Spleen (tissue), 11 donors: ENCODE data around the gene KLHL8. TPM values are rescaled to one million over a fixed set of nuclear protein-coding genes. Genes with fewer than 3 reads are reported as not detected.

ENCODE experiments used
- DNase-seq: peaks from one replicate; pipeline ENCODE4 v3.0.0-alpha.2; 2020
- H3K27ac ChIP-seq, 8 donors: fragments of 200-600 bp; sonication (generic) in 7 of 8; 1 replicate in 4 of 8; 2 replicates in 4 of 8; pipeline versions ENCODE4 v1.5.0 to v1.8.0; 2016 to 2021; ENCODE audit warnings: inconsistent platforms in 4 of 8, mild to moderate bottlenecking in 4 of 8, moderate library complexity in 1 of 8
- H3K27me3 ChIP-seq, 7 donors: fragments of 200-600 bp; sonication (generic) in 6 of 7; replicated peaks in 1 of 7; 1 replicate in 4 of 7; 2 replicates in 3 of 7; pipeline versions ENCODE4 v1.5.0 to v1.8.0; 2016 to 2021; ENCODE audit warnings: inconsistent platforms in 3 of 7, mild to moderate bottlenecking in 1 of 7
- H3K36me3 ChIP-seq, 6 donors: fragments of 200-600 bp; sonication (generic) in 5 of 6; 1 replicate in 4 of 6; 2 replicates in 2 of 6; pipeline versions ENCODE4 v1.5.0 to v1.8.0; 2016 to 2021; ENCODE audit warnings: inconsistent platforms in 2 of 6
- H3K4me1 ChIP-seq, 6 donors: fragments of 200-600 bp; sonication (generic) in 5 of 6; 1 replicate in 3 of 6; 2 replicates in 3 of 6; pipeline versions ENCODE4 v1.5.0 to v1.8.0; 2016 to 2021; ENCODE audit warnings: inconsistent platforms in 3 of 6
- H3K4me3 ChIP-seq, 8 donors: fragments of 200-600 bp; sonication (generic) in 7 of 8; 1 replicate in 4 of 8; 2 replicates in 4 of 8; pipeline versions ENCODE4 v1.5.0 to v1.8.0; 2016 to 2021; ENCODE audit warnings: inconsistent platforms in 4 of 8, mild to moderate bottlenecking in 4 of 8, moderate library complexity in 2 of 8
- H3K9me3 ChIP-seq, 8 donors: fragments of 200-600 bp; sonication (generic) in 7 of 8; 1 replicate in 4 of 8; 2 replicates in 4 of 8; pipeline versions ENCODE4 v1.5.0 to v1.8.0; 2016 to 2021; ENCODE audit warnings: inconsistent platforms in 4 of 8
- POLR2A ChIP-seq, 3 donors: fragments of 450-650 bp; IDR thresholded peaks; one replicate each; pipeline ENCODE4 v1.5.1; 2017; ENCODE audit warnings: antibody characterized with exemption in 3 of 3, mild to moderate bottlenecking in 1 of 3
- POLR2AphosphoS5 ChIP-seq, 3 donors: sonication (generic); formaldehyde crosslinking; IDR thresholded peaks; one replicate each; pipeline ENCODE4 v1.5.1; 2017; ENCODE audit warnings: antibody characterized with exemption in 3 of 3
- WGBS, 5 donors: extraction: QIAGEN DNeasy Blood & Tissue Kit in 3 of 5; methylation state at CpG; one replicate each; pipeline versions ENCODE4 v1.1.5 to v1.1.7; 2013 to 2018; 5-methylcytosine and 5-hydroxymethylcytosine counted together
- intact Hi-C: fragments of 100-400 bp; cut with DNase I; formaldehyde crosslinking; loops from one replicate; pipeline ENCODE4 v1.15.0; 2023; ENCODE audit warnings: low total_unique reads
- polyA plus RNA-seq, 3 donors: library from polyadenylated mRNA; stranded (reverse); fragments of 200-250 nt; gene quantifications; one replicate each; pipeline ENCODE4 v1.2.1, GENCODE V29; 2013
- total RNA-seq, 7 donors: library from RNA; depleted of rRNA in 3 of 7; stranded (reverse); fragments of >200 nt in 3 of 7; fragmentation: NEBNext Ultra II Directional in 4 of 7; extraction: Animal tissue kit (Norgen Biotek cat#: 25700) in 4 of 7; gene quantifications; one replicate each; pipeline versions ENCODE4 v1.1.0 to v1.2.1, GENCODE V29; 2016 to 2021
- TF ChIP-seq, protein P1 (sequence below), 11 experiments: fragments of 200-600 bp in 7 of 11; fragments of 450-650 bp in 4 of 11; sonication (generic) in 4 of 11; IDR thresholded peaks in 8 of 11; conservative IDR thresholded peaks in 3 of 11; 1 replicate in 7 of 11; 2 replicates in 4 of 11; pipeline versions ENCODE4 v1.4.0 to v1.8.0; 2016 to 2021; ENCODE audit warnings: antibody characterized with exemption in 11 of 11, inconsistent platforms in 4 of 11, mild to moderate bottlenecking in 1 of 11
- donor health status: healthy with polysubstance abuse.
- donor health status: DM: no; HTN: no; CAD: no; lungs with moderate emphysema.
- donor health status: DM: no; HTN: no; CAD: no.
- donor health status: Bipolar disorder and iron deficiency.
- donor health status: healthy.
- donor health status: DM: no; HTN: no; CAD: no.
- donor health status: DM: yes; HTN: yes; CAD: no.

KLHL8 gene
- total and polyA plus RNA-seq, 10 donors = 2.6 to 17.6 (median 15.0) TPM

DNA sequence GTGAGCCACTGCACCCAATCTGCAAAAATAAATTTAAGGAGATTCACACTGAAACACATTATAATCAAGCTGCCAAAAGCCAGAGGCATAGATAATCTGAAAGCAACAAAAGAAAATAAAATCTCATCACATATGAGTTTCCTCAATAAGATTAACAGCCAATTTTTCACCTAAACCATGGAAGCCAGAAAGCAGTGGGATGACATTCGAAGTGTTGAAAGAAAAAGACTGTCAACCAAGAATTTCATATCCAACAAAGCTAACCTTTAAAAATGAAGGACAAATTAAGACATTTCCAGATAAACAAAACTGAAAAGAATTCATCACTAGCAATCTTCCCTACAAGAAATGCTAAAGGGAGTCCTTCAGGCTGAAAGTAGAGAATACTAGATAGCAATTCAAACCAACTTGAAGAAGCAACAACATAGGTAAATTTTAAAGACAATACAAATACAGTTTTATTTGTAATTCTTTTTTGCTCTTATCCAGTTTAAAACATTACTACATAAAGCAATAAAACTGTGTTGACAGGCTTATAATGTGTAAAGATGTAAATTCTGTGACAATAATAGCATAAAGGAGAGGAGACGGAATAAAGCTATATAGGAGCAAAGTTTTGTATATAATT, 23.1 kb upstream of the KLHL8 start:
- TF ChIP-seq, protein P1, sequence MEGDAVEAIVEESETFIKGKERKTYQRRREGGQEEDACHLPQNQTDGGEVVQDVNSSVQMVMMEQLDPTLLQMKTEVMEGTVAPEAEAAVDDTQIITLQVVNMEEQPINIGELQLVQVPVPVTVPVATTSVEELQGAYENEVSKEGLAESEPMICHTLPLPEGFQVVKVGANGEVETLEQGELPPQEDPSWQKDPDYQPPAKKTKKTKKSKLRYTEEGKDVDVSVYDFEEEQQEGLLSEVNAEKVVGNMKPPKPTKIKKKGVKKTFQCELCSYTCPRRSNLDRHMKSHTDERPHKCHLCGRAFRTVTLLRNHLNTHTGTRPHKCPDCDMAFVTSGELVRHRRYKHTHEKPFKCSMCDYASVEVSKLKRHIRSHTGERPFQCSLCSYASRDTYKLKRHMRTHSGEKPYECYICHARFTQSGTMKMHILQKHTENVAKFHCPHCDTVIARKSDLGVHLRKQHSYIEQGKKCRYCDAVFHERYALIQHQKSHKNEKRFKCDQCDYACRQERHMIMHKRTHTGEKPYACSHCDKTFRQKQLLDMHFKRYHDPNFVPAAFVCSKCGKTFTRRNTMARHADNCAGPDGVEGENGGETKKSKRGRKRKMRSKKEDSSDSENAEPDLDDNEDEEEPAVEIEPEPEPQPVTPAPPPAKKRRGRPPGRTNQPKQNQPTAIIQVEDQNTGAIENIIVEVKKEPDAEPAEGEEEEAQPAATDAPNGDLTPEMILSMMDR (IDR thresholded peaks at IDR 0.05 in 8 of 11, conservative IDR thresholded peaks at IDR 0.05 in 3 of 11) = no peak
- TF ChIP-seq POLR2AphosphoS5 (IDR thresholded peaks at IDR 0.05) (no peak), POLR2A (IDR thresholded peaks at IDR 0.05) (no peak)
- Histone ChIP-seq H3K27me3 (no peaks in the 10 kb centered on the region), H3K27ac (no peak overlapping the region), H3K4me3 (no peak overlapping the region), H3K9me3 (peaks cover 8 to 38% (median 27%) of the 10 kb centered on the region in 8 donors), H3K36me3 (no peaks in the 10 kb centered on the region), H3K4me1 (peaks cover 0 to 11% (median 4%) of the 10 kb centered on the region in 6 donors)
- DNase-seq = no peak
- 88 to 95% (median 93%) methylated on average over 2 of the region's 2 CpGs for WGBS, 5 donors
- intact Hi-C loops = no loop called here

DNA sequence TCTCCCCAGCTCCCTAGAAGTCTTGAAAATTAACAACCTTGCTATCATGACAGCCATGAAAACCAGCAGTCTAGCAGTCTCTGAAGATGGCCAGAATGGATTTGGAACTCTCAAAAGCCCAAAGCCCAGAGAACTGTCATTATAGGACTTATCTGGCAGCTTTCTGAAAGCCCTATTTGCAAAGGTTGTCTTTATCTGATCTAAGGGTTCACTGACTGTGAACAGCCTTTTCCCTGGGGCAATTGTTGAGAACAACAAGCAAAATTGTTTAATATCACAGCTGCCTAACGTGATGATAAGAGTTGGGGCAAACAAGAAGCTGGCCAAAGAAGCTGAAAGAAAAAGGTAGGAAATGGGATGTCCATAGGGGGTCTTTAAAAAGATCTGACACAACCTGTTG, 20.9 kb upstream of the KLHL8 start:
- WGBS, 5 donors = 66 to 82% (median 77%) methylated on average over 1 of the region's 1 CpG
- H3K4me3 ChIP-seq = no peak overlapping the region
- no peaks in the 10 kb centered on the region for H3K27me3 ChIP-seq
- intact Hi-C loops = no loop called here
- TF ChIP-seq, protein P1 (IDR thresholded peaks at IDR 0.05 in 8 of 11, conservative IDR thresholded peaks at IDR 0.05 in 3 of 11) = no peak
- TF ChIP-seq POLR2A (IDR thresholded peaks at IDR 0.05) = no peak
- no peak for TF ChIP-seq POLR2AphosphoS5 (IDR thresholded peaks at IDR 0.05)
- no peak overlapping the region for H3K27ac ChIP-seq
- no peaks in the 10 kb centered on the region for H3K36me3 ChIP-seq
- no peak for DNase-seq
- peaks cover 0 to 12% (median 4%) of the 10 kb centered on the region in 6 donors for H3K4me1 ChIP-seq
- H3K9me3 ChIP-seq = peaks cover 6 to 30% (median 27%) of the 10 kb centered on the region in 8 donors

DNA sequence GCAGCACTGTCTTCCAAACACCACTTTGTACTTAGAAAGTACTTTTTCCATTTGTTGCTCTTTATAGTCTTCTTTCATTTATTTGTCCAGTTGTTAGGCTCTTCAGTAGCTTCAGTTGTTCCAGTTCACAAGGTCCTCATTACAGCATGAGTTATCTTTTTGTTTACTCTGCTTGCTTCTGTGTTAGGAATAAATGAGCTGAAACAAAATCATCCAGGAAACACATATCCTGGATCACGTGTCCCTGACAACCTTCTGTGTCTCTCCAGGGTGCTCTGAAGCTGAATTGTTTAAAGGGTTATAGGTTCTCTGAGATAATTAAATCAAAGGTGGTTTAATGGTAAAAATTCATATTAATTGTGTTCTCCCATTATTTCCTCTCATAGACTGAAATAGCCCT, 19.9 kb upstream of the KLHL8 start:
- H3K27me3 ChIP-seq = no peaks in the 10 kb centered on the region
- intact Hi-C loops = no loop called here
- peaks cover 0 to 22% (median 4%) of the 10 kb centered on the region in 6 donors for H3K4me1 ChIP-seq
- H3K27ac ChIP-seq = peak overlapping the region in 5 of 8 donors; percentile 29 to 70 (median 37)
- no peaks in the 10 kb centered on the region for H3K36me3 ChIP-seq
- TF ChIP-seq POLR2AphosphoS5 (IDR thresholded peaks at IDR 0.05) (no peak), POLR2A (IDR thresholded peaks at IDR 0.05) (no peak)
- TF ChIP-seq, protein P1 (IDR thresholded peaks at IDR 0.05 in 8 of 11, conservative IDR thresholded peaks at IDR 0.05 in 3 of 11) = no peak
- WGBS, 5 donors = 12 to 29% (median 23%) methylated on average over 1 of the region's 1 CpG
- no peak for DNase-seq
- peaks cover 6 to 30% (median 27%) of the 10 kb centered on the region in 8 donors for H3K9me3 ChIP-seq
- peak overlapping the region in 1 of 8 donors; percentile 6 for H3K4me3 ChIP-seq

DNA sequence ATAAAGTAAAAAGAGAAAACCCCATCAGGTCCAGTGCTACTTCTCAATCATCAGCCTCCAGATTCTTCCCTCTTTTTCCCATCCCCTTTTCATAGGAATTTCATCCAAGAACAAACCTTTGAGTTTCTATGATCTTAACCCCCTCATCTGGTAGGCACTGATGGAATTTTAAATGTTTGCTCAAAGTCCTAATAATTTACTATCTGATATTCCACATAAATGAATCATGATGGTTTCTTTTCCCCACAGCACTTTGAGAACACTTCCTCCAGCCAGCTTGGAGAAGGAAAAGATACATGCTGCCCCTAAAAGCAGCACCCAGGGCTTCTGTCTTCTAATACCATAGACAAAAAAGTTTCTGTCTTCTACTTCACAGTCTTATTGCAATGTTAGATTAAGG, 19.4 kb upstream of the KLHL8 start:
- Histone ChIP-seq H3K9me3 (peaks cover 6 to 30% (median 27%) of the 10 kb centered on the region in 8 donors), H3K4me3 (peak overlapping the region in 1 of 8 donors; percentile 6), H3K27me3 (no peaks in the 10 kb centered on the region), H3K4me1 (peaks cover 0 to 24% (median 4%) of the 10 kb centered on the region in 6 donors), H3K27ac (peak overlapping the region in 5 of 8 donors; percentile 29 to 70 (median 37)), H3K36me3 (no peaks in the 10 kb centered on the region)
- no peak for DNase-seq
- intact Hi-C loops = loop anchor here (5.0 kb wide), 1 partner anchor 88 kb away; no protein-coding TSS in a partner anchor
- TF ChIP-seq POLR2AphosphoS5 (IDR thresholded peaks at IDR 0.05) = no peak
- TF ChIP-seq, protein P1 (IDR thresholded peaks at IDR 0.05 in 8 of 11, conservative IDR thresholded peaks at IDR 0.05 in 3 of 11) = no peak
- no peak for TF ChIP-seq POLR2A (IDR thresholded peaks at IDR 0.05)
